ENCODE results near the gene SYNPR. TPM values are rescaled to one million over a fixed set of nuclear protein-coding genes. Genes with fewer than 3 reads are reported as not detected.

The SYNPR gene
- total RNA-seq, 2 experiments from 2014 or later = not detected

GRCh38 chr3:63353383-63353782 lies 75.3 kb downstream of the SYNPR start:
- Histone ChIP-seq H3K36me3 (ENCODE audit: insufficient read depth, low read length) (no peaks in the 10 kb centered on the region), H3K27me3 (ENCODE audit: control insufficient read depth in 1 of 2, insufficient read depth in 2 of 2, low read length in 2 of 2) (peaks cover 0 to 4% of the 10 kb centered on the region in 2 experiments), H3K27ac (ENCODE audit: low read depth in 1 of 2, low read length in 2 of 2) (no peak overlapping the region), H3K4me1 (ENCODE audit: insufficient read depth, low read length) (no peaks in the 10 kb centered on the region), H3K9me3 (ENCODE audit: control insufficient read depth in 1 of 2, insufficient read depth in 1 of 2, low read length in 2 of 2) (no peaks in the 10 kb centered on the region), H3K4me3 (ENCODE audit: low read length) (no peak overlapping the region)
- H3K4me1 Mint-ChIP-seq (ENCODE audit: low read depth) = no peaks in the 10 kb centered on the region
- H3K27ac Mint-ChIP-seq = no peak overlapping the region
- DNase-seq (no peak), ATAC-seq (ENCODE audit: poor library complexity) (no peak)
- H3K36me3 Mint-ChIP-seq (ENCODE audit: low read depth) = no peaks in the 10 kb centered on the region
- POLR2A ChIA-PET = no interaction called here
- CTCF ChIA-PET = no interaction called here
- no peaks in the 10 kb centered on the region for H3K9me3 Mint-ChIP-seq
- peaks cover 31% of the 10 kb centered on the region for H3K27me3 Mint-ChIP-seq
- TF ChIP-seq, protein P1, sequence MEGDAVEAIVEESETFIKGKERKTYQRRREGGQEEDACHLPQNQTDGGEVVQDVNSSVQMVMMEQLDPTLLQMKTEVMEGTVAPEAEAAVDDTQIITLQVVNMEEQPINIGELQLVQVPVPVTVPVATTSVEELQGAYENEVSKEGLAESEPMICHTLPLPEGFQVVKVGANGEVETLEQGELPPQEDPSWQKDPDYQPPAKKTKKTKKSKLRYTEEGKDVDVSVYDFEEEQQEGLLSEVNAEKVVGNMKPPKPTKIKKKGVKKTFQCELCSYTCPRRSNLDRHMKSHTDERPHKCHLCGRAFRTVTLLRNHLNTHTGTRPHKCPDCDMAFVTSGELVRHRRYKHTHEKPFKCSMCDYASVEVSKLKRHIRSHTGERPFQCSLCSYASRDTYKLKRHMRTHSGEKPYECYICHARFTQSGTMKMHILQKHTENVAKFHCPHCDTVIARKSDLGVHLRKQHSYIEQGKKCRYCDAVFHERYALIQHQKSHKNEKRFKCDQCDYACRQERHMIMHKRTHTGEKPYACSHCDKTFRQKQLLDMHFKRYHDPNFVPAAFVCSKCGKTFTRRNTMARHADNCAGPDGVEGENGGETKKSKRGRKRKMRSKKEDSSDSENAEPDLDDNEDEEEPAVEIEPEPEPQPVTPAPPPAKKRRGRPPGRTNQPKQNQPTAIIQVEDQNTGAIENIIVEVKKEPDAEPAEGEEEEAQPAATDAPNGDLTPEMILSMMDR (IDR thresholded peaks at IDR 0.05) = no peak
- H3K4me3 Mint-ChIP-seq = no peak overlapping the region
- intact Hi-C loops (cut with DNase I, micrococcal nuclease) = no loop called here

DNA sequence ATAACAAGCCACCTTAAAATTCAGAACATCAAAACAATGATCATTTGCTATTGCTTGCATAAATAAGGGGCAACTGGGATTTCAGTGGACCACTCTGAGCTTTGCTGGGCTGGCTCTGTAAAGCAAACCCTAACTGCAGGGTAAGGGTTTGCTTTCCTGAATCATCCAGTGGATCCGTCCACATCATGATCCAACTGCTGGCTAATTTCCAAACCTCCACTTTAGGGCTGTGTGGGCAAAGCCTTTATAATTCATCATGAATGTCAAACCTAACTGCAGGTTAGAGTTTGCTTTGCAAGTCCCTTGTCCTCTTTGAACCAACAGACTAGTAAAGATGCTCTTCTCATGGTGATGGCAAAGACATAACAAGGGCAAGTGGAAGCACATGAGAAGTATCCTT lies 76.1 kb downstream of the SYNPR start:
- no peaks in the 10 kb centered on the region for H3K9me3 Mint-ChIP-seq
- H3K4me1 Mint-ChIP-seq (ENCODE audit: low read depth) = no peaks in the 10 kb centered on the region
- Histone ChIP-seq H3K27me3 (ENCODE audit: control insufficient read depth in 1 of 2, insufficient read depth in 2 of 2, low read length in 2 of 2) (peaks cover 0 to 4% of the 10 kb centered on the region in 2 experiments), H3K9me3 (ENCODE audit: control insufficient read depth in 1 of 2, insufficient read depth in 1 of 2, low read length in 2 of 2) (no peaks in the 10 kb centered on the region), H3K36me3 (ENCODE audit: insufficient read depth, low read length) (no peaks in the 10 kb centered on the region), H3K4me1 (ENCODE audit: insufficient read depth, low read length) (no peaks in the 10 kb centered on the region), H3K27ac (ENCODE audit: low read depth in 1 of 2, low read length in 2 of 2) (no peak overlapping the region), H3K4me3 (ENCODE audit: low read length) (no peak overlapping the region)
- no peak overlapping the region for H3K4me3 Mint-ChIP-seq
- no peak overlapping the region for H3K27ac Mint-ChIP-seq
- intact Hi-C loops (cut with DNase I, micrococcal nuclease) = no loop called here
- ATAC-seq (ENCODE audit: poor library complexity) (no peak), DNase-seq (no peak)
- peaks cover 28% of the 10 kb centered on the region for H3K27me3 Mint-ChIP-seq
- ChIA-PET CTCF (no interaction called here), POLR2A (no interaction called here)
- TF ChIP-seq, protein P1 (IDR thresholded peaks at IDR 0.05) = no peak
- no peaks in the 10 kb centered on the region for H3K36me3 Mint-ChIP-seq (ENCODE audit: low read depth)

- H3K27me3 Mint-ChIP-seq = peaks cover 29% of the 10 kb centered on the region
- no peaks in the 10 kb centered on the region for H3K9me3 Mint-ChIP-seq
- no peaks in the 10 kb centered on the region for H3K4me1 Mint-ChIP-seq (ENCODE audit: low read depth)
- no peaks in the 10 kb centered on the region for H3K4me1 ChIP-seq (ENCODE audit: insufficient read depth, low read length)
- ATAC-seq (ENCODE audit: poor library complexity) (no peak), DNase-seq (no peak)
- ChIA-PET CTCF (no interaction called here), POLR2A (no interaction called here)
- H3K4me3 ChIP-seq (ENCODE audit: low read length) = no peak overlapping the region
- H3K27ac ChIP-seq (ENCODE audit: low read depth in 1 of 2, low read length in 2 of 2) = no peak overlapping the region
- intact Hi-C loops (cut with DNase I, micrococcal nuclease) = loop anchor here in 1 of 2 experiments (2.0 kb wide), 1 partner anchor 461 kb away; no protein-coding TSS in a partner anchor
- H3K27me3 ChIP-seq (ENCODE audit: control insufficient read depth in 1 of 2, insufficient read depth in 2 of 2, low read length in 2 of 2) = peaks cover 0 to 4% of the 10 kb centered on the region in 2 experiments
- no peak overlapping the region for H3K4me3 Mint-ChIP-seq
- H3K36me3 ChIP-seq (ENCODE audit: insufficient read depth, low read length) = no peaks in the 10 kb centered on the region
- H3K9me3 ChIP-seq (ENCODE audit: control insufficient read depth in 1 of 2, insufficient read depth in 1 of 2, low read length in 2 of 2) = no peaks in the 10 kb centered on the region
- TF ChIP-seq, protein P1 (IDR thresholded peaks at IDR 0.05) = no peak
- no peaks in the 10 kb centered on the region for H3K36me3 Mint-ChIP-seq (ENCODE audit: low read depth)
- no peak overlapping the region for H3K27ac Mint-ChIP-seq
These were observed 77.7 kb downstream of the SYNPR start for GRCh38 chr3:63355809-63356208.
